NCI-H1092 treated with DMSO at 0.1 percent for 48 hours (cell line): ENCODE results near the gene FBXL12.
"Not testable (repeated sequence)": the region's sequence is repeated elsewhere in the genome, so short reads cannot be mapped to it uniquely, and the experiment has no call there.

Source experiments
- DNase-seq: peaks from one replicate; lab custom pipeline; 2025; lab: John Stamatoyannopoulos, UW

The FBXL12 gene

GRCh38 chr19:9792206-9793070, 26.4 kb downstream of the FBXL12 start:
- DNase-seq, result peak; percentile 91

- DNase-seq, result peak; percentile 82
Measured at GRCh38 chr19:9791552-9792205, 27.2 kb downstream of the FBXL12 start.

- not testable (repeated sequence) for DNase-seq
Measured at GRCh38 chr19:9791073-9791367, 27.9 kb downstream of the FBXL12 start.

- not testable (repeated sequence) for DNase-seq
Measured at GRCh38 chr19:9789579-9789978, 29.3 kb downstream of the FBXL12 start.

GRCh38 chr19:9789066-9789465, 29.8 kb downstream of the FBXL12 start:
- DNase-seq, result no peak

GRCh38 chr19:9788604-9789003, 30.3 kb downstream of the FBXL12 start:
- not testable (repeated sequence) for DNase-seq

GRCh38 chr19:9786819-9787218, 32.1 kb downstream of the FBXL12 start:
- no peak for DNase-seq

GRCh38 chr19:9786342-9786741, 32.5 kb downstream of the FBXL12 start:
- no peak for DNase-seq

GRCh38 chr19:9785367-9786331, 33.2 kb downstream of the FBXL12 start:
- peak; percentile 90 for DNase-seq

- DNase-seq, result not testable (repeated sequence)
Measured at GRCh38 chr19:9784163-9784496, 34.7 kb downstream of the FBXL12 start.

- no peak for DNase-seq
Measured at GRCh38 chr19:9782338-9782737, 36.5 kb downstream of the FBXL12 start.

GRCh38 chr19:9768175-9769112, 50.4 kb downstream of the FBXL12 start, which contains the start of gene ZNF846:
TSS of gene ZNF846 (minus strand) at chr19:9768738. CDS start at chr19:9764950, 3,788 bp downstream.
- peak; percentile 96 for DNase-seq
